ENCODE data around the gene HEPHL1. TPM values are rescaled to one million over a fixed set of nuclear protein-coding genes. Genes with fewer than 3 reads are reported as not detected.
"Not testable (repeated sequence)": the region's sequence is repeated elsewhere in the genome, so short reads cannot be mapped to it uniquely, and the experiment has no call there.

The HEPHL1 gene
- total RNA-seq, 2 donors from 2014 or later = not detected

DNA sequence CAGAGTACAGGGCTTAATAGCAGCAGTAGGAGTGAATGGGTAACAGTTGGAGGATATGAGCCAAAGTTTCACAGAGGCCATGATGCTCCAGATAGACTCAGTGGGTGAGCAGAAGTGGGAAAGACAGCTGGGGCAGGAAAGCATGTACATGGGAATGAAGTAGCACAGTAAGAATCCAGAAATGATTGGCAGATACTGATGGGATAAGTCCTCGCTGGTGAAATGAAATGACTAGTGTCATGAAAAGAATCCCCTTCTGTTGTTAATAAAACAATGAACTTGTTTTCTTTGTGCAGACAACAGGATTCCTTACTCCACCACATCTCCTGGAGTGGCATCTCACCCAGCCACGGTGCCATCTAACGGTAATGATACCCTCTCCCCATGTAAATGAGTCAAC lies 90.1 kb downstream of the HEPHL1 start:
- Mint-ChIP-seq H3K4me1 (no peaks in the 10 kb centered on the region), H3K4me3 (no peak overlapping the region), H3K27ac (no peak overlapping the region), H3K36me3 (ENCODE audit: low read depth) (no peaks in the 10 kb centered on the region), H3K27me3 (no peaks in the 10 kb centered on the region)
- ATAC-seq = no peak
- DNase-seq = no peak
- H3K9me3 ChIP-seq (ENCODE audit: control insufficient read depth, low read length, poor library complexity, severe bottlenecking) = no peaks in the 10 kb centered on the region

DNA sequence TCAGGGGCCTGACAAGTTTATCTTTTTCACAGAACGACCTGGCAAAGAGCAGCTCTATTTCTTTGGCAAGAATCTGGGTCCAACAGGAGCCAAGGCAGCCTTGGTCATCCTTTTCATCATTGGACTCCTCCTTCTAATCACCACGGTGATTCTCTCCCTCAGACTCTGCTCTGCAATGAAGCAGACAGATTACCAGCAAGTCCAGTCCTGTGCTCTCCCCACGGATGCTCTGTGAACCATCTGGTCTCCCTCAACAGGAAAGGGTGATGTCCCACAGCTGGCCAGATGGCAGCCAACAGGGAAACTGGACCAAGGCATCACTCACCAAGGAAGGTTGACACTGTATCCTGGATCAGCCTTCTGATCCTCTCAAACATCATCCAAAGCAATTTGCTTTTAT lies 90.5 kb downstream of the HEPHL1 start:
- H3K4me1 Mint-ChIP-seq = no peaks in the 10 kb centered on the region
- no peak overlapping the region for H3K4me3 Mint-ChIP-seq
- H3K9me3 ChIP-seq (ENCODE audit: control insufficient read depth, low read length, poor library complexity, severe bottlenecking) = no peaks in the 10 kb centered on the region
- DNase-seq (no peak), ATAC-seq (no peak)
- H3K36me3 Mint-ChIP-seq (ENCODE audit: low read depth) = no peaks in the 10 kb centered on the region
- no peak overlapping the region for H3K27ac Mint-ChIP-seq
- no peaks in the 10 kb centered on the region for H3K27me3 Mint-ChIP-seq

DNA sequence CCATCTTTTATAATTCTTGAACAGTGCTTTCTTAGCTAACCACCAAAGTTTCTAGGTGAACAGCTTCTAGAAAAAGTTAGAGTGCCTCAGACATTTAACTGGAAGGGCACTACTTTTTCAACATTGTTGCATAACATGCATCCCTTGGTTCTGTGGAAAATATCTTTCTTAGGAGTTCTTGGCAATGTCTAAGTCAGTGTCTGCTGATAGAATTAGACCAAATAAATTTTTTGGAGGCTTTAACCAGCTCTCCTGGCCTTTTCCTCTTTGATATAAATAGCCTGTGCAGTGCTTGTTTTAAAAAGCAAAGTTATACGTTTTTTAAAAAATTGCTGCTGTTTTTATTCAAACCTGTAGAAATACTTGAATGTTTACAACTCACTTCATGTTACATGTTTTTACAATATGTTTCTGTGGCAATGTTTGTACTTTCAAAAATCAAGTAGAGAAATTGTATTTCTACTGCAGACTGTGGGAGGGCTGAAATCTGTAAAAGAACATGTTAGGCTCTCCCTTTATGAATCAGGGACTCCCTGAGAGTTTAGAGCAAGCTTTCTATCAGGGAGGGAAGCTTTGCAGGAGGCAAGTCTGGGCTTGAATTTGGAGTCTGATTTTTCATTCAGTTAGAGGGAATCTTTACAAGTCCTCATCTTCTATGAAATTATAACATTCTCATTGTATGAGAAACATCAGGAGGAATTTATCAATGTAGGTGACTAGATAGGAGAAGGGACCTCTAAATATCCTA lies 91.2 kb downstream of the HEPHL1 start:
- no peak overlapping the region for H3K27ac Mint-ChIP-seq
- no peaks in the 10 kb centered on the region for H3K9me3 ChIP-seq (ENCODE audit: control insufficient read depth, low read length, poor library complexity, severe bottlenecking)
- H3K27me3 Mint-ChIP-seq = no peaks in the 10 kb centered on the region
- no peaks in the 10 kb centered on the region for H3K4me1 Mint-ChIP-seq
- no peaks in the 10 kb centered on the region for H3K36me3 Mint-ChIP-seq (ENCODE audit: low read depth)
- ATAC-seq (no peak), DNase-seq (no peak)
- no peak overlapping the region for H3K4me3 Mint-ChIP-seq

DNA sequence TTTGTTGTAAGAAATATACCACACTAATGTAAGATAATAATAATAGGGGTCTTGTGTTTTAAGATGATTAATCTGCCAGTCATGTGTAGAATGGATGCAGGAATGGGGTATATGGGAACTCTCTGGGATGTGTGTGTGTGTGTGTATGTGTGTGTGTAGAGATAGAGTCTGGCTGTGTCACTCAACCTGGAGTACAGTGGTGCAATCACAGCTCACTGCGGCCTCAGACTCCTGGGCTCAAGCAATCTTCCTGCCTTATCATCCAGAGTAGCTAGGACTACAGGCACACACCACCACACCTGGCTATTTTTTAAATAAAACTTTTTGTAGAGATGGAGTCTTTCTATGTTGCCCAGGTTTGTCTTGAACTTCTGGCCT lies 96.0 kb downstream of the HEPHL1 start:
- no peaks in the 10 kb centered on the region for H3K9me3 ChIP-seq (ENCODE audit: control insufficient read depth, low read length, poor library complexity, severe bottlenecking)
- Mint-ChIP-seq H3K27ac (no peak overlapping the region), H3K4me3 (no peak overlapping the region), H3K4me1 (no peaks in the 10 kb centered on the region), H3K27me3 (peaks cover 12% of the 10 kb centered on the region), H3K36me3 (ENCODE audit: low read depth) (peaks cover 2% of the 10 kb centered on the region)
- no peak for ATAC-seq
- DNase-seq = no peak

DNA sequence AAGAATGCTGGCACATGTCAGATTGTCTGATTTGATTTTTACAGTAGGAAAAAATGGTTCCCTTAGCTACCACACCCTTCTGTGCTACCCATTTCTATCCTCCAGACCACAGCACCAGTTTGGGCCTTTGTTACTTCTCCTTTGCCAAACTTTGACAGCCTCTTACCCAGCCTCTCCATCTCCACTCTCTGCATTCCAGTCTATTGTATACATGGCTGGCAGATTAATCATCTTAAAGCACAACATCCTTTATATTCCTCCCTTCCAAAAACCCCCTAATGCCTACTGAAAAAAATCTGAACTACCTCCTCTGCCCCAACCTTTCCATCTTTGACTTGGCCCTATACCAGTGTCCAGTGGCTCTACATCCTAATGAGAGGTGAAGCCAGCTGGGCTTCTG lies 96.7 kb downstream of the HEPHL1 start:
- peaks cover 2% of the 10 kb centered on the region for H3K36me3 Mint-ChIP-seq (ENCODE audit: low read depth)
- ATAC-seq (no peak), DNase-seq (no peak)
- H3K27ac Mint-ChIP-seq = no peak overlapping the region
- H3K27me3 Mint-ChIP-seq = peaks cover 12% of the 10 kb centered on the region
- no peaks in the 10 kb centered on the region for H3K9me3 ChIP-seq (ENCODE audit: control insufficient read depth, low read length, poor library complexity, severe bottlenecking)
- no peaks in the 10 kb centered on the region for H3K4me1 Mint-ChIP-seq
- H3K4me3 Mint-ChIP-seq = no peak overlapping the region

DNA sequence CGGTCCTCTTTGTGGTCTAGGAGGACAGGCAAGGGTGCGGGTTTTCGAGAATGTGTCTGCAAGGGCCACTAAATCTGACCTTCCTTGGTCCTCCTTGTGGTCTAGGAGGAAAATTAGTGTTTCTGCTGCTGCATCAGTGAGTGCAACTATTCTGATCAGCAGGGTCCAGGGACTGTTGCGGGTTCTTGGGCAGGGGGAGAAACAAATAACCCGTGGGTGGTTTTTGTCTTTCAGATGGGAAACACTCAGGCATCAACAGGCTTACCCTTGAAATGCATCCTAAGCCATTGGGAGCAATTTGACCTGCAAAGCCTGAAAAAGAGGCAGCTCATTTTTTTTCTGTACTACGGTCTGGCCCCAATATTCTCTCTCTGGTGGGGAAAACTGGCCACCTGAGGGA lies 98.5 kb downstream of the HEPHL1 start:
- not testable (repeated sequence) for ATAC-seq; H3K4me3 Mint-ChIP-seq; H3K4me1 Mint-ChIP-seq; H3K36me3 Mint-ChIP-seq (ENCODE audit: low read depth); DNase-seq; H3K9me3 ChIP-seq (ENCODE audit: control insufficient read depth, low read length, poor library complexity, severe bottlenecking); H3K27ac Mint-ChIP-seq
- H3K27me3 Mint-ChIP-seq = peaks cover 12% of the 10 kb centered on the region

DNA sequence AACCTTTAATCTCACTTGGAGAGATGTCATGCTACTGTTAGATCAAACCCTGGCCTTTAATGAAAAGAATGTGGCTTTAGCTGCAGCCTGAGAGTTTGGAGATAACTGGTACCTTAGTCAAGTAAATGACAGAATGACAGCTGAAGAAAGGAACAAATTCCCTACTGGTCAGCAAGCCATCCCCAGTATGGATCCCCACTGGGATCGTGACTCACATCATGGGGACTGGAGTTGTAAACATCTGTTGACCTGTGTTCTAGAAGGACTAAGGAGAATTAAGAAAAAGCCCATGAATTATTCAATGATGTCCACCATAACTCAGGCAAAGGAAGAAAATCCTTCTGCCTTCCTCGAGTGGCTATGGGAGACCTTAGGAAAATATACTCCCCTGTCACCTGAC lies 99.4 kb downstream of the HEPHL1 start:
- not testable (repeated sequence) for ATAC-seq; H3K36me3 Mint-ChIP-seq (ENCODE audit: low read depth); DNase-seq; H3K27ac Mint-ChIP-seq; H3K4me1 Mint-ChIP-seq; H3K9me3 ChIP-seq (ENCODE audit: control insufficient read depth, low read length, poor library complexity, severe bottlenecking); H3K4me3 Mint-ChIP-seq
- peaks cover 12% of the 10 kb centered on the region for H3K27me3 Mint-ChIP-seq

DNA sequence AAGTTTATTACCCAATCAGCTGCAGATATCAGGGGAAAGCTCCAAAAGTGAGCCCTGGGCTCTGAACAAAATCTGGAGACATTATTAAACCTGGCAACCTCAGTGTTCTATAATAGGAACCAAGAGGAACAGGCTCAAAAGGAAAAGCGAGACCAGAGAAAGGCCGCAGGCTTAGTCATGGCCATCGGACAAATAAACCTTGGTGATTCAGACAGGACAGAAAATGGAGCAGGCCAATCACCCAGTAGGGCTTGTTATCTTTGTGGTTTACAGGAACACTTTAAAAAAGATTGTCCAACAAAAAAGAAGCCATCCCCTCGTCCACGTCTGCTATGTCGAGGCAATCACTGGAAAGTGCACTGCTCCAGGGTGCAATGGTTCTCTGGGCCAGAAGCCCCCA lies 99.8 kb downstream of the HEPHL1 start:
- DNase-seq = no peak
- H3K36me3 Mint-ChIP-seq (ENCODE audit: low read depth) = peaks cover 2% of the 10 kb centered on the region
- no peaks in the 10 kb centered on the region for H3K9me3 ChIP-seq (ENCODE audit: control insufficient read depth, low read length, poor library complexity, severe bottlenecking)
- H3K4me1 Mint-ChIP-seq = no peaks in the 10 kb centered on the region
- no peak overlapping the region for H3K27ac Mint-ChIP-seq
- ATAC-seq = no peak
- peaks cover 12% of the 10 kb centered on the region for H3K27me3 Mint-ChIP-seq
- no peak overlapping the region for H3K4me3 Mint-ChIP-seq

DNA sequence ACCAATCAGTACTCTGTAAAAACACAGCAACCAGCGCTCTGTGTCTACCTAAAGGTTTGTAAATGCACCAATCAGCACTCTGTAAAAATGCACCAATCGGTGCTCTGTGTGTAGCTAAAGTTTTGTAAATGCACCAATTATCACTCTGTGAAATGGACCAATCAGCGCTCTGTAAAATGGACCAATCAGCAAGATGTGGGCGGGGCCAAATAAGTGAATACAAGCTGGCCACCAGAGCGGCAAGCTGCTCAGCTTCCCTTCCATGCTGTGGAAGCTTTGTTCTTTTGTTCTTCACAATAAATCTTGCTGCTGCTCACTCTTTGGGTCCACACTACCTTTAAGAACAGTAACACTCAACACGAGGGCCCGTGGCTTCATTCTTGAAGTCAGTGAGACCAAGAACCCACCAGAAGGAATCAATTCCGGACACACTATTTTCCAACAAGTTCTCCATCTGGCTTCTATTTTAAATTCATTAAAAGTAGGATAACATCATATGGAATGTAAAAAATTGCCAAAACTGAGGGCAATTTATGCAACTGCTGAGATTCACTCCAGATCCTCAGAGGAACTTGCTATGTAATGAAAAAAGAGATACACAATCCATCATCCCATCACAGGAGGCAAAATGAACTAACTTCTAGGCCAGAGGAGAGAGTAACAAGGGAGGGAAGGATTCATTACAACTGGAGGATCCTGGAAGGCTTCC lies 104.4 kb downstream of the HEPHL1 start:
- Mint-ChIP-seq H3K4me3 (no peak overlapping the region), H3K27ac (no peak overlapping the region), H3K4me1 (peaks cover 17% of the 10 kb centered on the region), H3K27me3 (no peaks in the 10 kb centered on the region), H3K36me3 (ENCODE audit: low read depth) (no peaks in the 10 kb centered on the region)
- DNase-seq = no peak
- no peaks in the 10 kb centered on the region for H3K9me3 ChIP-seq (ENCODE audit: control insufficient read depth, low read length, poor library complexity, severe bottlenecking)
- ATAC-seq = no peak

DNA sequence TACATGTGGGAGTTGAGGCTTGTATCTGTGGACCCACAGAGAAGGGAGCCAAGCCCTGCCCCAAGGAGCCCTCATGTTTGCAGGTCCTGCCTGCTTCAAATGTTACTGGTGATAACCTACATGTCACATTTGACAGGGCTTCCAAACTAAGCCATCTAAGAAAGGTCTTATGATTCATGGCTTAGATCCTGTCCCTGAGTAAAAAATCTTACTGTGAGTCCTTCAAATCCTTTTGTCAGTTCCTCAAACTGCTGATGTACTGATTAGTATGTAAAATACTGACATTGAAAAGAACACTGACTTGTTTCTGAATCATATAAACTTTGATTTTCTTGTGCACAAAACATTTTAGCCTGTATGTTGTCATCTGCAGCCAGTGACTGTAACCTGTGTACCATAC lies 106.5 kb downstream of the HEPHL1 start:
- Mint-ChIP-seq H3K27ac (no peak overlapping the region), H3K4me3 (no peak overlapping the region), H3K27me3 (no peaks in the 10 kb centered on the region), H3K36me3 (ENCODE audit: low read depth) (no peaks in the 10 kb centered on the region), H3K4me1 (peaks cover 17% of the 10 kb centered on the region)
- no peaks in the 10 kb centered on the region for H3K9me3 ChIP-seq (ENCODE audit: control insufficient read depth, low read length, poor library complexity, severe bottlenecking)
- DNase-seq (no peak), ATAC-seq (no peak)

DNA sequence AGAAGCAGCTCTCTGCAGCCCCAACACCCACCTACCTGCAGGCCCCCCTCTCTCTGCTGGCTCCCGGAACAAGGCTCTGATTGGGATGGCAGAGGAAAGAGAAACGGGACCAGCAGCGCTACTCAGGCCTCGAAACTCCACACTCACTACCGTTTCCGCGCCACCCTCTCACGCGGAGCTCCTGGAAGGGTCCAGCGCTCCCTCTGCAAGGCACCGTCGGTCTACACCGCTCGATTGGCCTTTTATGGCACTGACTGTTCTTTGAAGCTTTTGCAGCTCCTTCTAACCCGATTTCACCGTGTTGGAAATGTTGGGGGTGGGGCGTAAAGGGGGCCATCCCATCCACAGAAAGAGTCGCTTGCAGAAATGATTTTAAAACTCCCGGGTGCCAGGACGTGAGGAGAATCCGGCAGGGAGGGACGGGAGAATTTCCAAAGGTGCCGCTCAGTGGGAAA lies 107.2 kb downstream of the HEPHL1 start:
- Mint-ChIP-seq H3K27me3 (no peaks in the 10 kb centered on the region), H3K27ac (no peak overlapping the region), H3K4me1 (peaks cover 19% of the 10 kb centered on the region), H3K4me3 (no peak overlapping the region), H3K36me3 (ENCODE audit: low read depth) (no peaks in the 10 kb centered on the region)
- H3K9me3 ChIP-seq (ENCODE audit: control insufficient read depth, low read length, poor library complexity, severe bottlenecking) = no peaks in the 10 kb centered on the region
- peak; percentile 39 for ATAC-seq
- no peak for DNase-seq

DNA sequence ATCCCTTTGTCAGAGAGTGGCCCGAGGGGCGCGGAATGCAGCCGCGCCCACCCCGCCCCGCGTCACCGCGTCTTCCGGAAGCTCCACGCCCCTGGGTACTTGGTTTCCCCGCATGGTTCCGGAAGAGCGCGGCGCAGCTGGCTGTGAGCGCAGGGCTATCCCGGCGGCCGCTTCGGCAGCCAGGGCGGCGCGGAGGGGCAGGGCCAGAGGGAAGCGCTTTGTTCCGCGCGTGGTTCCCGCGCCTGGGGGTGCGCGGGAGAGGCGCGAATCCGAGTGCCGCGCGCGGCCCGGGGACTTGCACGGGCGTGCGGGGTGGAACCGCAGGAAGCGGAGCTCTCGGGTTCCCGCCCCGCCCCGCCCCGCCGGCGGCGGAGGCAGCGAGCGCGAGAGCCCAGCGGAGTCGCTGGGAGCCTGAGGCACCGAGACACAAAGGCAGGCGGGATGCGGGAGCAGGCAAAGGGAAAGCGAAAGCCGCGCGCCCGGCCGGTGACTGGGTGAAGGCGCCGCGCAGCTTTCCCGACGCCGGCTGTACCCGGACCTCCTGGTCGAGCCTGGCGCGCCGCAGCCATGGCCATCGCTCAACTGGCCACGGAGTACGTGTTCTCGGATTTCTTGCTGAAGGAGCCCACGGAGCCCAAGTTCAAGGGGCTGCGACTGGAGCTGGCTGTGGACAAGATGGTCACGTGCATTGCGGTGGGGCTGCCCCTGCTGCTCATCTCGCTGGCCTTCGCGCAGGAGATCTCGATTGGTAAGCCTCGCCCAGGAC lies 107.8 kb downstream of the HEPHL1 start, which contains the start of gene PANX1:
Gene PANX1 (plus strand): TSS at position 96 of the 766 bp plus-strand sequence. CDS start 472 bp downstream, at position 568.
- no peak within 1 kb of the TSS for H3K4me3 Mint-ChIP-seq
- peak; percentile 86 for ATAC-seq
- no peaks in the 10 kb centered on the region for H3K9me3 ChIP-seq (ENCODE audit: control insufficient read depth, low read length, poor library complexity, severe bottlenecking)
- H3K36me3 Mint-ChIP-seq (ENCODE audit: low read depth) = no peaks in the 10 kb centered on the region
- DNase-seq = peak; percentile 44 to 73 (median 66)
- peaks cover 25% of the 10 kb centered on the region for H3K4me1 Mint-ChIP-seq
- H3K27me3 Mint-ChIP-seq = no peaks in the 10 kb centered on the region
- H3K27ac Mint-ChIP-seq = no peak within 1 kb of the TSS

DNA sequence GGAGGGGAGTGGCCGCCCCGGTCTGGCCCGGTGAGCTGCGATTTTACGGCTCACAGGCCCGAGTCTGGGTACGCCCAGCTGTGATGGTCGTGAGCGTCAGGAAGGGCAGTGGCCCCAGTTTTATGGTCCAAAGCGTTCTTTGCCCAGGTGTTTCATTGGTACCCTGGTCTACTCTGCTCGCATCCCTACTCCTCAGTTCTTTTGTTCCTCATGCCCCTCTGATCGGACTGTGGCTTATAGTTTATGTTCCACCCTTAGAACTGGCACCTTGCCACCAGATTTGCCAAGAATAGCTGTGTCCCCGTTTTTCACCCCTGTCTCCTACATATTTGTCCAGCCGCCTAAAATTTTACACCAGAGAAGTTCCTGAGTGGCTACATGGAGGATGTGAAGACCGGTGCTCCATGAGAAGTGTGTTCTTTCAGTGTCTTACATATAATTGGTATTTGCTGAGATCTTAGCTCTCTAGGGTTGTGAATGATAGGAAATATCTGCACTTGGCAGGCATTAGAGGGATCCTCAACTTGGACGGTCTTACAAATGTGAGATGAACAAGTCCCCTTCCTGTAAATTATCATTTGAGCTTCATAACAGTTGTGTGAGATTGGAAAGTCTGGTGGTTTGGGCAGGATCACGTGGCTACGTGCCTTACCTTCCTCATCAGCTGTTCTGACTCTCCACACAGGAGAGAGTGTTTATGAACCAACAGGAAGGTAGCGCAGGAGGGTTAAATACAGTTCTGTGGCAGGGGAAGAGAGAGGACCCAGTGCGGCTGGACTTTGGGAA lies 108.6 kb downstream of the HEPHL1 start:
- ATAC-seq (no peak), DNase-seq (no peak)
- H3K27me3 Mint-ChIP-seq = no peaks in the 10 kb centered on the region
- H3K4me3 Mint-ChIP-seq = no peak overlapping the region
- no peak overlapping the region for H3K27ac Mint-ChIP-seq
- H3K36me3 Mint-ChIP-seq (ENCODE audit: low read depth) = no peaks in the 10 kb centered on the region
- peaks cover 30% of the 10 kb centered on the region for H3K4me1 Mint-ChIP-seq
- no peaks in the 10 kb centered on the region for H3K9me3 ChIP-seq (ENCODE audit: control insufficient read depth, low read length, poor library complexity, severe bottlenecking)
